Measurements from ENCODE around the gene KLF13. TPM values are rescaled to one million over a fixed set of nuclear protein-coding genes. Genes with fewer than 3 reads are reported as not detected.

The KLF13 gene
- total RNA-seq, 3 donors from 2014 or later, result 26.3 to 52.2 (median 28.2) TPM

- no peaks in the 10 kb centered on the region for H3K36me3 ChIP-seq
- peaks cover 0 to 11% of the 10 kb centered on the region in 2 donors for H3K9me3 ChIP-seq
- no peak for DNase-seq (ENCODE audit: low spot score in 2 of 2)
- H3K27me3 ChIP-seq, result no peaks in the 10 kb centered on the region
- H3K4me1 ChIP-seq, result no peaks in the 10 kb centered on the region
- no peak overlapping the region for H3K27ac ChIP-seq
- no peak overlapping the region for H3K4me3 ChIP-seq
- intact Hi-C loops (cut with DNase I; ENCODE audit: low total_unique reads), result no loop called here
- TF ChIP-seq POLR2AphosphoS5 (IDR thresholded peaks at IDR 0.05) (no peak), CTCF (IDR thresholded peaks at IDR 0.05) (no peak), POLR2A (IDR thresholded peaks at IDR 0.05) (no peak)
Measured at GRCh38 chr15:31316135-31316795, 10.4 kb upstream of the KLF13 start.

GRCh38 chr15:31317017-31317416 lies 9.6 kb upstream of the KLF13 start:
- Histone ChIP-seq H3K4me1 (no peaks in the 10 kb centered on the region), H3K4me3 (no peak overlapping the region), H3K9me3 (peaks cover 0 to 11% of the 10 kb centered on the region in 2 donors), H3K27ac (no peak overlapping the region), H3K27me3 (no peaks in the 10 kb centered on the region), H3K36me3 (no peaks in the 10 kb centered on the region)
- intact Hi-C loops (cut with DNase I; ENCODE audit: low total_unique reads), result no loop called here
- DNase-seq (ENCODE audit: low spot score in 2 of 2), result no peak
- TF ChIP-seq POLR2A (IDR thresholded peaks at IDR 0.05) (no peak), CTCF (IDR thresholded peaks at IDR 0.05) (no peak), POLR2AphosphoS5 (IDR thresholded peaks at IDR 0.05) (no peak)

- intact Hi-C loops (cut with DNase I; ENCODE audit: low total_unique reads), result no loop called here
- no peak for TF ChIP-seq POLR2A (IDR thresholded peaks at IDR 0.05)
- no peak for TF ChIP-seq POLR2AphosphoS5 (IDR thresholded peaks at IDR 0.05)
- no peak for TF ChIP-seq CTCF (IDR thresholded peaks at IDR 0.05)
- no peak for DNase-seq (ENCODE audit: low spot score in 2 of 2)
Measured at GRCh38 chr15:31317421-31318327, 9.0 kb upstream of the KLF13 start.

GRCh38 chr15:31318429-31318828 lies 8.2 kb upstream of the KLF13 start:
- intact Hi-C loops (cut with DNase I; ENCODE audit: low total_unique reads), result no loop called here
- no peak for DNase-seq (ENCODE audit: low spot score in 2 of 2)
- TF ChIP-seq POLR2AphosphoS5 (IDR thresholded peaks at IDR 0.05), result no peak
- no peak for TF ChIP-seq CTCF (IDR thresholded peaks at IDR 0.05)
- TF ChIP-seq POLR2A (IDR thresholded peaks at IDR 0.05), result no peak

More at GRCh38 chr15:31317421-31318327, 9.0 kb upstream of the KLF13 start:
- Histone ChIP-seq H3K4me3 (no peak overlapping the region), H3K9me3 (peaks cover 0 to 11% of the 10 kb centered on the region in 2 donors), H3K27ac (no peak overlapping the region), H3K27me3 (no peaks in the 10 kb centered on the region), H3K4me1 (no peaks in the 10 kb centered on the region), H3K36me3 (no peaks in the 10 kb centered on the region)

DNA sequence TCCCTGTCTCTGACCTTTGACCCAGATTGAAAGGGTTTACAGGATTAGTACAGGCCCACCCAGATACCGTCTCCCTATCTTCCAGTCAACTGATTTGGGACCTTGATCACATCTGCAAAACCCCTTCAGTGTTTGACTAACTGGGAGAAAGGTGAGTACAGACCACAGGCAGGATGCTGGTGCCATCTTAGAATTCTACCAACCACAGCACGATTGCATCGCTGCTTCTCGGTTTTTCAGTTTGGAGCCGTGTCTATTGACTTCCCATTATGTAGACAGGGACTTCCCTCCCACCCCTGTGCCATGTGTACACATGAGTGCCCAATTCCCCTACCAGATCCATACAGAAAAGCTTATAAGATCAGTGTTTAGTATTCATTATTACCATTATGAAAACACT lies 6.6 kb upstream of the KLF13 start:
- Histone ChIP-seq H3K4me1 (no peaks in the 10 kb centered on the region), H3K27me3 (no peaks in the 10 kb centered on the region), H3K9me3 (no peaks in the 10 kb centered on the region), H3K36me3 (no peaks in the 10 kb centered on the region), H3K4me3 (no peak overlapping the region), H3K27ac (no peak overlapping the region)
- no peak for DNase-seq (ENCODE audit: low spot score in 2 of 2)
- TF ChIP-seq POLR2A (IDR thresholded peaks at IDR 0.05), result no peak
- TF ChIP-seq POLR2AphosphoS5 (IDR thresholded peaks at IDR 0.05), result no peak
- TF ChIP-seq CTCF (IDR thresholded peaks at IDR 0.05), result no peak
- intact Hi-C loops (cut with DNase I; ENCODE audit: low total_unique reads), result loop anchor here (5.0 to 10.0 kb wide), 2 partner anchors 75 to 657 kb away; no protein-coding TSS in a partner anchor

More at GRCh38 chr15:31318429-31318828, 8.2 kb upstream of the KLF13 start:
- Histone ChIP-seq H3K27ac (no peak overlapping the region), H3K4me3 (no peak overlapping the region), H3K4me1 (no peaks in the 10 kb centered on the region), H3K9me3 (peaks cover 0 to 4% of the 10 kb centered on the region in 2 donors), H3K36me3 (no peaks in the 10 kb centered on the region), H3K27me3 (no peaks in the 10 kb centered on the region)

All from breast epithelium (tissue), 4 donors.